NOMO-1 treated with dmso at 0.1 percent for 144 hours (cell line): ENCODE data around the gene SH3PXD2A.
A peak's percentile ranks its signal among the peaks of the same experiment; 100 is the strongest.
"Not testable (repeated sequence)": the region's sequence is repeated elsewhere in the genome, so short reads cannot be mapped to it uniquely, and the experiment has no call there.

ENCODE experiments used
- DNase-seq: peaks from one replicate; lab custom pipeline; 2025; ENCODE audit not compliant: unreplicated experiment; lab: John Stamatoyannopoulos, UW

SH3PXD2A gene

DNA sequence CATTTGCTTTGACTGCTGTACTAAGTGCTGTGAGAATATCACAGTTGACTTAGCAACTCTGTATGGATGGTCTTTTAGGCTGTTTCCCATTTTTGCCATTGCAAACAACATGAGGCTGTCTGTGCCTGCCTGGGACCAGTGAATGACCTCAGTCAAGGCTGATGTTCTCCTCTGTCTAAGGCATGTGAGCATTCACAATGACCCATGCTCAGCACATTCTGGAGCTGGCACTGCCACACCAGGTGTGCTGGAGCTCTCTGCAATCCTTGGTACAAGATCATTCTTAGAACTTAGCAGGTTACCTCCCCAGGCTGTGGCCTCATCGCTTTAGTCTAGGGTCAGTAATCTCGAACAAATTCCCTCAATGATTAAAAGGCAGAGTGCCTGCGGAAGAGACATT, 61.9 kb downstream of the SH3PXD2A start:
- DNase-seq: no peak

DNA sequence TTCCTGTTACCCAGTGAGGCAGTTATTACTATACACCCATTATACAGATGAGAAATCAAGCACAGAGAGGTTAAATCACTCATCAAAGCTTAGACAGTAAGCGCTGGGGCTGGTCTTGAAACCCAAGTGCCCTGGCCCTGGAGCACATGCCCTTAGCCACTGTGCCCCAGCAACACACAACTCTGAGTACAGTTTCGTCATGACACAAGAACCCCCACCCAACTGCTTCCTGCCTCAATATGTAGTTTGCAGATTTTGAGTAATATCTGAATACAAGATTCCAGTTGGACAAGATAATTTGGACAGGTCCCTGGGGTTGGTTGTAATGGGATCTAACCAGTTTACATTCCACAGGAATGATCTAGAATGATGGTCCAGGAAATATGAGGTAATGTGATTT, 62.8 kb downstream of the SH3PXD2A start:
- DNase-seq: no peak

DNA sequence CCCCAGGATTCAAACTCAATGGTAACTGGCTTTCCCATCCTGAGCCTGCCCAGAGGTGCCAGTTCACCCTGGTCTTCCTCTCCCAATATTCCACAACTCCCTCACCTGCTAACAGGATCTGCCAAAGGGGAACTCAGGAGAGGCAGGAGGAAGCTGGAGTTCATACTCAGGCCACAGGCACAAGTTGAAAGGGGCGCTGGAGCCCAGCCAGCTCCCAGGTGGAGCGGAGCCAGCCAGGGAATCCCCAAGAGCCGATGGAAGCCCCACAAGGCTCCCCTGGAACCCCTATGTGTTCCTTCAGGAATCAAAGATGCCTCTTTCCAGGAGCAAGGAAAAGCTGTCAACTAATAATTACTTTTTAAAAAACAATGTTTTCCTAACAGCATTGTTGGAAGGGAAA, 63.5 kb downstream of the SH3PXD2A start:
- no peak for DNase-seq

DNA sequence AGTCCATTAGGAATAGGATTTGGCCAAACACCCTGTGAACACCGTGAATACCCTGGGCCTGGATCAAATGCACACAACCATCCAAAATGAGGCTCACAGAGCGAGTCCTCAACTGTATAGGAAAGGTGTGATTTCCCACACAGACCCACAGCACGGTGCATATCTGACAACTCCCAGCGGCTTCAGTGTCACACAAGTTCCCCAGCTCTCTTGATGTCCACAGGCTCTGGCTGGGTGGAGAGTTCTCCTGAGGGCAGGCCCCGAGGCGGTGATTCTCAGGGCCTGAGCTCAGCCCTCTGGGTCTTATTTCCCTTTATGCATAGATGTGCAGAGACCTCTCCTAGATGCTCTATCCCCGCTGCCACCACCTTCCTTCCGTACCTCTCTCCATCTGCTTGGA, 64.1 kb downstream of the SH3PXD2A start:
- DNase-seq: no peak

DNA sequence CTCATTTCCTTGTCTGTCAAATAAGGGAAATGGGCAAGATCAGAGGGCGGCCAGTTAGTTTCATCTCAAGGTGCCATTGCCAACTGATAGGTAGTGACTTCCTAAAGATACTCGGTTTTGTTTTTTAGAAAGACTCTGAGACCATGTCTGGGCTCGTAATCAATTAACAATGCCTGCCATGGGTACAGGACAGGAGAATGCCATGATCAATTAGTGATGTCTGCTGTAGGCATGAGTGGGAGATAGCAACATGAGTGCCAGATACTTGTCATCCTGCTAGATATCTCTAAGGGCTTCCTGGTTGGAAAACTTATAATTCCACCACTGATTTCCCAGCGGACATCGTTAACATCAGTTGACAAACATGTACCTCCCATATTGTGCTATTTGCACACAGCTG, 64.8 kb downstream of the SH3PXD2A start:
- no peak for DNase-seq

DNA sequence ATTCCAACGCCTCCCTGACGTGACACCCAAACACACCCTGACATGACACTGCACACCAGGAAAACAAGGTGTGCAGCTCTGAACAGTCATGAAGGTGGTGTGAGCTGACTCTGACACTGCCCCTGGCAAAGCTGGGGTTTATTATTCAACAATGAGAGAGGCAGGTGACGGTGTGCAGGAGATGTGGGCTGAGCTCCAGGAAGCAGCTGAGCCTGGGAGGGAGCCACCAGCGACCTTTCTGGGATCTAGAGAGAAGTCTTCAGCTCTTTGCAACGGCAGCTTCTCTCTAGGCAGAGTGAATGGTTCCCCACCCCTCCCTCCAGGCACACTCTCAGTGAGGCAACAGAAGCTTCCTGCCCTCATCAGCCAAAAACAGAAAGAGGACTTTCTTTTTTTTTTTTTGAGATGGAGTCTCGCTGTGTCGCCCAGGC, 65.6 kb downstream of the SH3PXD2A start:
- DNase-seq: peak; percentile 63

DNA sequence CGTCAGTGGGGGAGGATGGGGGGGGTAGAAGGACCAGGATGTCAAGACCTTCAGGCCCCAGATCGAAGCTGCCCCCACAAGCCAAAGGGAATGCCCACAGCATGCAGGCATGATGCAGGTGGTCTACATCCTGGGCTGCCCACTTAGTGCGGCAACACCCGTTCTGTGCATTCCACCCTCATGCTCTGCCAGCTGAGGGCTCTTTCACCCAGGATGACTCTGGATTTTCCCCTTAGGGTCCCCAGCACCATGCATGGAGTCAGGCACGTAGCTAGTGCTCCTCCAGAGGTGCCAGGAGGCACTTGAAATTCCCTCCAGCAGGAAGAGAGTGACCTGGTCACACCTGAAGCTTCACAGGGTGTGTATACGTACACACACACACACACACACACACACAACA, 66.2 kb downstream of the SH3PXD2A start:
- no peak for DNase-seq

DNA sequence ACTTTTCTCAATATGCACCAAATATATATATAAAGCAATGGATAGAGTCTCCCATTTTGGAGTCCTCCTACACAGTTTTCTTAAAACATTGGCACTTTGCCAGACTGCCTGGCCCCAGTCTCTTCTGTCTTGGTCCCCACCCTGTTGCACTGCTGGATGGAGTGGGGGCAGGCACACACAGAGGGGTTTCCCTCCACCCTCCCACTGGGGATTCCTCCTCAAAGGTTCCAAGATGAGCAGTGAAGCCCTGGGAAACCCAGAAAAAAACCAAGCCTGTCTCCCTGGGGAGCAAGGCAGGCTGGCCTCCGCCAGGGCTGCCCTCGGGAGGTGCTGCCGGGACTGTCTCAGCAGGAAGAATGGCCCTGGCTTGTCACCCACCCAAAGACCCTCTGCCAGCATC, 68.0 kb downstream of the SH3PXD2A start:
- no peak for DNase-seq

DNA sequence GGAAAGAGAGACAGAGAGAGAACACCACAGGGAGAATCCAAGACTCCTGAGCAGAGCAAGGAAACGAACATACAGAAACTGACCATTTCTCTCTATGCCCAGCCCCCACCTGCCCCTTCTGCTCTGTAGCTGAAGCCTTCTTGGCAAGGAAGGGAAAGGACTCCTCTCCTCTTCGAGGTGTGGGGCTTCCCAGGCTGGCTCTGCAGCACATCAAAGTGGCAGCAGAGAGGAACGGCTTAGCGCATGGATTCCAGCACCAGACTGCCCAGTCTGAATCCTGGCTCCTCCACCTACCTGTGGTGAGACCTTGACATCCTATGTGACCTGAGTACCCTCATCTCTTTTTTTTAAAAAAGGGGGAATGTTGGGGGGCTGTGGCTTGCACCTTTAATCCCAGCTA, 69.4 kb downstream of the SH3PXD2A start:
- DNase-seq: no peak

DNA sequence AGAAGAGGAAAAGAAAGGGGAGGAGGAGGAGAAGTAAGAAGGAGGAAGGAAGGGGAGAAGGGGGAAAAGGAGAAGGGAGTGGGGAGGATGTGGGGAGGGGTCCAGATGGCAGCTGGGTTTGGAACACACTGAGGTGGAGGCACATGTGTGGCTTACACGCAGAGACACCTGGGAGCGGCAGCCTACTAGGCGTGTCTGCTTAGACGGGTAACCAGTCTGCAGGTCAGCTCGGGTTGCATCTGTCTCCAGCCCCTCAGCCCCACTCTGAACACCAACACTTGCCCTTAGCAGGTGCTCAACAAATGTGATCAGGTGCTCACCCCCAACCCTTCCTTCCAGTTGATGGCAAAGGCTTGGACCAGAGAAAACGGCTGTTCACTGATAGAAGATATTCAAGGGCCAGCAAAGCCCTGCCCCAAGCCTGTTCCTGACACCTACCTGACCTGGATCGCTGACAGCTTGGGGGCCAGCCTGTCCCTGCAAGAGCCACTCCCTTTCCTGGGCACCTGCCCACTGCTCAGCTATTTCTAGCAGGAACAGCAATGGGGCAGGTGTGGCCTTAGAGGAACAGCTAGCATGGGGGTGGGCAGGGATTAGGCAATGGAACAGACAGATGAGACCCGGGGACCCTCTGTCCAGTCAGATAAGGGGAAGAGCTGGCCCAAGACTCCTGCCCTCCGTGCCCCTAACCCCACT, 70.5 kb downstream of the SH3PXD2A start:
- no peak for DNase-seq

DNA sequence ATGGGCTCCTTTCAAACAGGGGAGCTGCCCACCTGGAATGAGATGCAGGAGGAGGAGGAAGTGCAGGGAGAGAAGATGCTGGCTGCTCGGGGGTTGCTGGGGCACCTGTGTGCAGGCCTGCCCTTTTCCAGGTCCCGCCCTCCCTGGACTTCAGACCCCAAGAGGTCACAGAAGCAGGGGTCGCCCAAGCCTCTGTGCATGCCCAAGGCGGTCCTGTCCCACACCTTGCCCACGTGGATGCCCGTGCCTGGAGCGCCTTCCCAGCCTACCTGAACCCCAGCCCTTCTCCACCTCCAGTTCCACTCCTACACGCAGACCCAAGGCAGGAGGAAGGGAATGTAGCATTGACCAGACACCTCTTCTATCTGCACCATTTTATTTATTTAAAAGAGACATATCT, 71.3 kb downstream of the SH3PXD2A start:
- no peak for DNase-seq

DNA sequence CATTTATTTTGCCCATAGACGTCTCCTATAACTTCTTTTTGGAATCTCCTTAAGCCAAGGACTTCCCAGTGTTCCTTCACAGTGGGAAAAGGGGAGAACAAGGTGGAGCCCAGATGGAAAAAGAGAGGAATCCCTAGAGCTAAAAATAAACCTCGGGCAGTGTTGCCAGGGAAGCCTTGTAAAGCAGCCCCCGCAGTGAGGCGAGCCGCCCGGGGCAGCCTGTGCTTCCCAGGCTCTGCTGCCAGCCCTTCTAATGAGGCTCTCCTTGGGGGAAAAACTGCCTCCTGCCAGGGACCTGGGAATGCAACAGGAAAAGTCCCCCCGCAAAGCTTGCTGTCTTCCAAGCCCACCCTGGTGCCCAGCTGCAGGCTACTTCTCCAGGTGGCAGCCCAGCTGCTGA, 71.7 kb downstream of the SH3PXD2A start:
- no peak for DNase-seq

DNA sequence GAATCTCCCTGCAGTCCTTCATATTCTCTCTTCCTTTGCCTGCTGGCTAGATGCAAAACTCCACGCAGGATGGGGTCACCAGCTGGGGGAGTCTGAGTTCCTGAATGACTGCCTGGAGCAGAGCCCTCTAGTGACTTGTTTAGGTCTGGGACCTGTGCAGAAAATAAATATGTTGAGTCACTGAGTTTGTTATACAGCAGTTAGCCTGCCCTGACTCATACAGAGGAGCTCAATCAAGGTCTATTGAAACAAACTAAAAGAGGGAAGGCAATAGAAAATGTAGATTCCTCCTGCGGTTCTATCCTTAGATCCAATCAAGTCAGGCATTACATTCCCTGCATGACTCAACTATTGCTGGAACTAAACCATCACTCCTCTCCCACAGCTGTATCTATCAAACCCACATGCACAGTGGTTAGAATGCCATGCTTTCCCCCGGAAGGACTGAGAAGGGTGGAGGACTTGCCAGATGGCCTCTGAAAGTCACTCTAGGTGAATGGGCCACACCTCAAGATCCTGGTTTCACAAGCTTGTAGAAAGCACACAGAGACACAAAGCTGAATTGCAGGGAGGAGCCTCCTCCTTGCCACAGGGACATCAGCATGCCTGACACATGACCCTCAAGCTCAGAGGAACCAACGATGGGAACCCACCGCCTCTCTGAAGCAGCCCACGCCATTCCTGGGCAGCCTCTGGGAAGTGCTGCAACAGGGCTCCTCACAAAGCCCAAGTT, 73.9 kb downstream of the SH3PXD2A start:
- no peak for DNase-seq

DNA sequence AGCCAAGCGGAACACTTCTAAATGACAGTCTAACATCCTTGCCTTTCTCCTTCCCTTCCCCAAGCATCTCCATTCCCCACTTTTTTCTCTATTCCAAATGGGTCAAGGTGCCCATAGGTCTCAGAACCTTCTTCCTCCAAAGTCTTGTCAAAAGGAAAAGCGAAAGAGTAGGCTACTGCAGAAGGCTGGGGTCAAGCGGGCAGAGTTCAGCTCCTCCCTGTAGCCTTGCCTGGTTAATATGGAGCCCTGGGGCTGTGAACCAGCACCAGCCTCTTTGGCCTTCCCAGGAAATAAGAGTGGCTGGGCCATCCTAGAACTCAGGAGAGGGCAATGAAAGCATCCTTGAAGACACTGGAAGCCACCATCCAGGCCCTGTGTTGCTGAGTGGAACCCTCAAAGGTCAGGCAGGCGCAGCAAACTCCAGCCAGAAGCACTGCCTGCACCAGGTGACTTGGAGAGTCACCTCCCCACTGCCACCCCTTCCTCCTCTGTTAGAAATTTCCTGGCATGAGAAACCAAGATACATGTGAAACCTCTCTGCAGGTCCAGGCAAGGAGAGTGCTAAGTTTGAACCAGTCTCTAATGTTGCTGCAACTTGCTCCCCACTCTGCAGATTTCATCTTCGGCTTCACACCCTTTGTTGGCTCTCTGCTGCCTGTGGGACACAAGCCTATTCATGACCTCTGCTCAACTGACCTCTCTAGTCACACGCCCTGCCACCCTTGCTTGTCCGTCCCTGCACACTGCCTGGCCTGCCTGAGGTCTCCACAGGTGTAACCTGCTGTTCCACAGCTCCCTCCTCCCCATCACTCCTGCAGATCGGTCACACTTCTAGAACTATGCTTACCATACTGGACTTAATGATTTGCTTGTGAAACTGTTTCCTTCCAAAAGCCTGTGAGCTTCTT, 74.9 kb downstream of the SH3PXD2A start:
- DNase-seq: no peak

DNA sequence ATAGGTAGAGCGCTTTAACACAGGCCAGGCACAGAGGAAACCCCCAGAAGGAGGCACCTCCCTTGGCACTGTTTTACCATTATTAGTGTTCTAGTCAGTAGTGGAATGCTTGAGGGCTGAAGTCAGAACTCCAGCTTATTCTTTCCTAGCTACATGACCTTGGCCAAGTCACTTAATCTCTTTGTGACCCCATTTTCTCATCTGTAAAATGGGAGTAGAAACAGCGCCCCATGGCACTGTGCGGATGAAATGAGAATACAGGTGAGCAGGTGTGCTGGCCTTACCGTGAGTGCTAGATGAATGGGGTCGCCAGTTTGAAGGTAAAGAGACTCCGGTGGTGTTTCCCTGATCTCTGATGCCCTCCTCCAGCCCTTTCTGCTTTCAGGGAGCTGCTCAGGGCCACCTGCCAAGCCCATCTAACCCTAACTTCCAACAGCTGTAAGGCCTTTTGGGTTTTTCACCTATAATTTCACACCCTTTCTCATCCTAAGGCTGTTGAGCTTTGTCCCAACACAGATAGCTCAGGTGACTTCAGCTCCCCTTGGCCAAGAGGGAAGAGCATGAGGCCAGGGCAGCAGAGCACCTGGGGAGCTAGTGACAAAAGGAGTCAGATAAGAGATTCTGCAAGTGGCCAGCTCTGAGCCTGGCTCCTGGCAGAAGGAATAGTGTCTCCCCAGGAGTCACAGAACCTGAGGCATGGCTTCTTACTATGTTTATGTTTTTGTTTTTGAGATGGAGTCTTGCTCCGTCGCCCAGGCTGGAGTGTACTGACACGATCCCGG, 76.8 kb downstream of the SH3PXD2A start:
- no peak for DNase-seq

DNA sequence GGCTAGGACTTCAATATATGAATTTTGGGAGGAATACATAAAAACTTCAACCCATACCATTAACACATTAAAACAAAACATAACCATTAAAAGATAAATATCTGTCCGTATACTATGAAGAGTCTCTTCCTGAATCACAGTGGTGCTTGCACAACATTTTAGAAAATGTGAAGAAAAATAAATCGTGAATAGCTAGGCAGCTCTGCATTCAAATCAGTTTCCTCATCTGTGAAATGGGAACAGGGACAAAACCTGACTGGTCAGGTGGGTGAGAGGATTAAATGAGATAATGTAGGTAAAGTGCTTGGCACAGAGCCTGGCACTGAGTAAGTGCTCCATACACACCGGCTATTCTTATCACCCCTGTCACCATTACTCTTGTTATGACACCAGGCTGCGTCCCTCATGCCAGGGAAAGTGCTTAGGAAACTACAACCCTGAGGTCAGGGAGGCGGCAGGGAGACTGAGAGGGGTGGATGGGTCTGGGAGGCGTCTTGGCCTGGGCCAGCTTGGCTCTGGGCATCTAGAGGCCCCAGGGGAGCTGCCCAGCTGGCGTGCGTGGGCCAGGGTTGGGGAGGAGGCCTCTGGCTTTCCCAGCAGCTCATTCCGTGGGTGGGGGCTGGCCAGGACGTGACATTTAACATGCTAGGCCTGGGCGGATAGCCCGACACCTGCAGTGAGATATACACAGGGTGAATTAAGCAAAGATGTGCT, 78.3 kb downstream of the SH3PXD2A start:
- no peak for DNase-seq

DNA sequence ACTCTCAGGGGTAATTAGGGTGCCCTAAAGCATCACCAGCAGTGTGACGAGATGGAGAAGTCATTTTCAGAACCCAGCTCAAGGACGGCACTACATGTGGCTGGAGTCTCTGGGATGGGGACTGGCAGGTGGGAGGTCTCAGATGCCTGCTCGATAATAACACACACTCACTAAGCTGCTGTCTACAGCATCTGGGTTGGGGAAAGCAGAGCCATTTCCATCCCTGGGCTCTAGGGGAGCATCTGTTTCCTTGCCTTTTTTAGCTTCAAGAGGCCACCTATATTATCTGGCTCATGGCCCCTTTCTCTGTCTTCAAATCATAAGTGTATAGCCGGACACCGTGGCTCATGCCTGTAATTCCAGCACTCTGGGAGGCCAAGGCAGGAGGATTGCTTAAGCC, 79.6 kb downstream of the SH3PXD2A start:
- no peak for DNase-seq

DNA sequence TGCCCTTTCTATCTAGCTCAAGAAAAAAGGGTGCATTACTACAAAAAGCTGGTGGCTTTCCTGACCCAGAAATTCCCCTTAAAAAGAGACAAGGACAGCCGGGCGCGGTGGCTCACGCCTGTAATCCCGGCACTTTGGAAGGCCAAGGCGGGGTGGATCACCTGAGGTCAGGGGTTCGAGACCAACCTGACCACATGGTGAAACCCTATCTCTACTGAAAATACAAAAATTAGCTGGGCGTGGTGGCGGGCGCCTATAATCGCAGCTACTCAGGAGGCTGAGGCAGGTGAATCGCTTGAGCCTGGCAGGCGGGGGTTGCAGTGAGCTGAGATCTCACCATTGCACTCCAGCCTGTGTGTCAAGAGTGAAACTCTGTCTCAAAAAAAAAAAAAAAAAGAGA, 82.5 kb downstream of the SH3PXD2A start:
- not testable (repeated sequence) for DNase-seq

DNA sequence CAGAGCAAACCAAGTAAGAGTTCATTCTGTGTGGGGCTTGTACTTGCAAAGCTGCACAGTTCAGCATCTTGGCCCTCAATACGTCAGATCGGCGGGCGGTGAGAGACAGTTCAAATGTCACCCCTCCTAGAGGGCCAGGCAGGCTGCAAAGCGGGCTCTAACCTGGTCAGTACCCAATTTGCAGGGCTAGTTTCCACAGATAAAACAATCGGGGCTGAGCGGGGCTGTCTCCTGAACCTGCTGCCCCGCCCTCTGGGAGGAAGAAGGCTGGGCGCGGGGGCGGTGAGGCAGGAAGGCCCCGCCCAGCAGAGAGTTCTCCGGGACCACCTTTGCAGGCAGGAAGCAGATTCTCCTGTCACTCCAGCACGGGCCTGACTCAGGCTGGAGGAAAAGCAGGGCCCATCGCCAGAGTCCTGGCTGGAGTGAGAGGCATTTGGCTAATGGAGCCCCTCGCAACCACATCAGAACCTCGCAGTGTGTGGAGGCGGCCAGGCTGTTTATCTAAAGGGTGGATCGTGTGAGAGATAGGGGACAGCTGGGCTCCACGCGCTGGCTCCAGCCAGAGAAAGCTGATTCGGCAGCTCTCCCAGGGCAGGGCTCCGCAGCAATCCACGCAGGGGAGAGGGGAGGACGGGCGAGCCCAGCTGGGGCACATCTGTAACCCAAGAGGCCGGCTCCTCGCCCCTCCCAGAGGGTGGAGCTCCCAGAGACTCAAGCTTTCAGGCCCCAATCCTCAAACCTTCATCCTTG, 83.1 kb downstream of the SH3PXD2A start:
- DNase-seq: no peak

DNA sequence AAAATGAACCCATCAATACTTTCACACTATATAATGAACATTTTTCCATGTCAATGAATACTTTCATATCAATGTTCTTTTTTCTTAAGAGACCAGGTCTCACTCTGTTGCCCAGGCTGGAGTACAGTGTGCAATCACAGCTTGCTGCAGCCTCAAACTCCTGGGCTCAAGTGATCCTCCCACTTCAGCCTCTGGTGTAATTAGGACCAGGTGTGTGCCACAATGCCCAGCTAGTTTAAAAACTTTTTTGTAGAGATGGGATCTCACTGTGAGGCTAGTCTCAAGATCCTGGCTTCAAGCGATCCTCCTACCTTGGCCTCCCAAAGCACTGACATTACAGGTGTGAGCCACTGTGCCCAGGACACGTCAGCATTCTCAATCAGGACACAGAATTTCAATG, 85.2 kb downstream of the SH3PXD2A start:
- no peak for DNase-seq
